Effector memory CD4-positive, alpha-beta T cell (primary cell): ENCODE results near the gene BTBD10.
"Not testable (repeated sequence)": the region's sequence is repeated elsewhere in the genome, so short reads cannot be mapped to it uniquely, and the experiment has no call there.

Experiments
- DNase-seq, 3 donors: peaks; one replicate each; pipeline ENCODE4 v3.0.0-alpha.2; 2020
- H3K27ac ChIP-seq: 2 replicates; pipeline ENCODE4 v1.7.0; 2013; ENCODE audit warnings: mild to moderate bottlenecking, low read length, moderate library complexity; ENCODE audit not compliant: insufficient read depth, poor library complexity, severe bottlenecking
- H3K27me3 ChIP-seq: replicated peaks from 2 replicates; pipeline ENCODE4 v1.7.0; 2013; ENCODE audit warnings: mild to moderate bottlenecking, low read length; ENCODE audit not compliant: insufficient read depth, control insufficient read depth, poor library complexity, severe bottlenecking
- H3K36me3 ChIP-seq: 2 replicates; pipeline ENCODE4 v1.7.0; 2013; ENCODE audit warnings: mild to moderate bottlenecking, low read length, moderate library complexity; ENCODE audit not compliant: control insufficient read depth, insufficient read depth
- H3K4me1 ChIP-seq: 2 replicates; pipeline ENCODE4 v1.7.0; 2013; ENCODE audit warnings: low read length, mild to moderate bottlenecking; ENCODE audit not compliant: control insufficient read depth, insufficient read depth, poor library complexity, severe bottlenecking
- H3K4me3 ChIP-seq: 2 replicates; pipeline ENCODE4 v1.7.0; 2013; ENCODE audit warnings: low read length, low read depth, mild to moderate bottlenecking; ENCODE audit not compliant: insufficient read depth, poor library complexity, severe bottlenecking
- H3K9me3 ChIP-seq: 2 replicates; pipeline ENCODE4 v1.7.0; 2013; ENCODE audit warnings: mild to moderate bottlenecking, low read length, moderate library complexity; ENCODE audit not compliant: control insufficient read depth

Gene BTBD10

DNA sequence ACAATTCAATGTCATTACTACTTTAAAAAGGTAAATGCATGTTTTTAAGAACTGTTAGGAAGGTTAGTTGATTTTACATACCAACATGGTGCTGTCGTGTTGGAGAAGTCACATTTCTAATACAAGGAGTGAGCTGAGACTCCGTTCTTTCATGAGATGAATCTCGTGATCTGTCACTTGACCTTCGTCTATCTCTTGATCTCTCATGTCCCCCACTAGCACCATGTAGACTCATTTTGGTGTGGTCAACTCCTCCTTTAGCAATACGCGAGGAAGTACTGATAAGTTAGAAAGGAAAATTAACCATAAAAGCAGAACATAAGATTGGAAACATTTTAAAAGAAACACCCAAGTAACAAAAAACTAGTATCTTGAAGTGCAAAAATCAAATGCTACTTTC, 41.5 kb downstream of the BTBD10 start:
- no peak for DNase-seq
- H3K36me3 ChIP-seq, result peaks cover 4% of the 10 kb centered on the region
- H3K4me3 ChIP-seq, result no peak overlapping the region
- no peak overlapping the region for H3K27ac ChIP-seq
- no peaks in the 10 kb centered on the region for H3K9me3 ChIP-seq
- no peaks in the 10 kb centered on the region for H3K4me1 ChIP-seq
- no peaks in the 10 kb centered on the region for H3K27me3 ChIP-seq

DNA sequence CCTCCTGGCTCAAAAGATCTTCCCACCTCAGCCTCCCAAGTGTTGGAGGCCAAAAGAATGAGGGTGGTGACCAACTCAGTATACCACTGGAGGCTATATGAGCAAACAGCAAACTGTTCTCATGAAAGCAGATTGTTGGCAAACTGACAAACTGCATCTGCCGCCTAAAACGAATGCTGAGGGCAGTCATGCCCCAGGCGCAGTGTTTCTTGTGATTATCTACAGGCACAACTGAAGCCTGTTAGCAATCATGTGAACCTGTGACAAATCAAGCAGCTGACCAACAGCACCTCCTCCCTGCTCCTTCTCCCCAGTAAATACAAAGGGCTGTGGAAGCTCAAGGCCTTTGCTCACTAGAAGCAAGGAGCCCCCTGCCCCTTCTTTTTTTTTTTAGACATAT, 47.8 kb downstream of the BTBD10 start:
- Histone ChIP-seq H3K4me3 (no peak overlapping the region), H3K9me3 (no peaks in the 10 kb centered on the region), H3K27me3 (no peaks in the 10 kb centered on the region), H3K36me3 (peaks cover 36% of the 10 kb centered on the region), H3K27ac (no peak overlapping the region), H3K4me1 (no peaks in the 10 kb centered on the region)
- DNase-seq, result no peak

DNA sequence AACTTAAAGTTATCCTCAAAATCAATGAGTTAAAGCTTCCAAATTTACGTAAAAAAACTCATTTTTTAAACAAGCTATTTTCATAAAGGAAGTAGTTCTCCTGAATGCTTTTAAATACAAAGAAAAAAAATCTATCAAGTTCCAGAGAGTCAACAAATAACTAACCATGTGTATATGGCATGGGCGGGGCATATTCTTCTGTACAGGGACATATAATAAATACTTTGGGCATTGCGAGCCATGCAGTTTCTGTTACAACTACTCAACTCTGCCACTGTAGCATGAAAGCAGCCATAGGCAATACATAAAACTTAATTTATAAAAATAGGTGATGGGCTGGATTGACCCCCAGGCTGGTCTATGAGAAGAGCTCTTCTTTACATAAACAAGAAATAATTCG, 57.8 kb downstream of the BTBD10 start:
- Histone ChIP-seq H3K27me3 (no peaks in the 10 kb centered on the region), H3K27ac (no peak overlapping the region), H3K4me1 (no peaks in the 10 kb centered on the region), H3K36me3 (peaks cover 33% of the 10 kb centered on the region), H3K9me3 (no peaks in the 10 kb centered on the region), H3K4me3 (no peak overlapping the region)
- DNase-seq, result no peak

DNA sequence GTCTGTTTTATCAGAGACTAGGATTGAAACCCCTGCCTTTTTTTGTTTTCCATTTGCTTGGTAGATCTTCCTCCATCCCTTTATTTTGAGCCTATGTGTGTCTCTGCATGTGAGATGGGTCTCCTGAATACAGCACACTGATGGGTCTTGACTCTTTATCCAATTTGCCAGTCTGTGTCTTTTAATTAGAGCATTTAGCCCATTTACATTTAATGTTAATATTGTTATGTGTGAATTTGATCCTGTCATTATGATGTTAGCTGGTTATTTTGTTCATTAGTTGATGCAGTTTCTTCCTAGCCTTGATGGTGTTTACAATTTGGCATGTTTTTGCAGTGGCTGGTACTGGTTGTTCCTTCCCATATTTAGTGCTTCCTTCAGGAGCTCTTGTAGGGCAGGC, 64.7 kb downstream of the BTBD10 start:
- not testable (repeated sequence) for H3K4me1 ChIP-seq, H3K4me3 ChIP-seq, H3K27ac ChIP-seq, H3K9me3 ChIP-seq, DNase-seq, H3K27me3 ChIP-seq
- H3K36me3 ChIP-seq, result peaks cover 11% of the 10 kb centered on the region

DNA sequence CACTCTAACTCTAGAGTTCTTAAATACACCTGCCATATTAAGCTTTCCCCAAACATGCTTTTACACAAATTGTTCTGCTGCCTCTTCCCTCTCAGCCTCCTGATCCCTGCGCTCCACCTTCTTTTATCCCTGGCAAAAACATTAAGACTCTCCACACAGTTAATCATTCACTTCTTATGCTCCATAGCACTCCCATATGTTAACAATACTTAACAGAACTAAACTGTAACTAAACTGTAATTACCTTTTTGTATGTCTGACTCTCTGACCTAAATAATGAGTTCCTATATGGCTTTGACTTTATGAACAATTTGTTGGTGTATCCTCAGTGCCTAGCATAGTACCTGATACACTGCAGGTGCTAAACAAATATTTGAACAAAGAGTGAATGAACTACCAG, 71.8 kb downstream of the BTBD10 start:
- Histone ChIP-seq H3K4me1 (no peaks in the 10 kb centered on the region), H3K27me3 (no peaks in the 10 kb centered on the region), H3K9me3 (no peaks in the 10 kb centered on the region), H3K36me3 (peaks cover 21% of the 10 kb centered on the region), H3K27ac (no peak overlapping the region), H3K4me3 (no peak overlapping the region)
- no peak for DNase-seq

DNA sequence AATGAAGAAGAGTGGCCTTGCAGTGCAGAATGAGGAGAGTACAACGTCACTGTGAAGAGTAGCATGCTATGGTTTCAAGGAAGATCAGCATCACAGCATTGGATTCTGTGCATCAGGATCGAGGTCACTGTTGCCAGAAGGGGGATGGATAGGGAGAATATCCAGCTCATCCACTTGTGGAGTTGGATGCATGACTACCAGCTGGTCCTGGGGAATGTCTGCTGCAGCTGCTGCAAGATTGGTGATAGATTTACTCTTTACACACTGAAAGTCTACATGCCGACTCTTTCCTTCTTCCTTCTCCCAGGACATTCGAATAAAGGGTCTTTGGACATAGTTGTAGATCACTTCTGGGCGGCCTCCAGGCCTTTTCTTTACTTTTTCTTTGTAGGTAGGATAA, 74.3 kb downstream of the BTBD10 start:
- Histone ChIP-seq H3K9me3 (no peaks in the 10 kb centered on the region), H3K4me1 (no peaks in the 10 kb centered on the region), H3K27me3 (no peaks in the 10 kb centered on the region), H3K36me3 (peaks cover 30% of the 10 kb centered on the region), H3K4me3 (no peak overlapping the region), H3K27ac (no peak overlapping the region)
- no peak for DNase-seq

DNA sequence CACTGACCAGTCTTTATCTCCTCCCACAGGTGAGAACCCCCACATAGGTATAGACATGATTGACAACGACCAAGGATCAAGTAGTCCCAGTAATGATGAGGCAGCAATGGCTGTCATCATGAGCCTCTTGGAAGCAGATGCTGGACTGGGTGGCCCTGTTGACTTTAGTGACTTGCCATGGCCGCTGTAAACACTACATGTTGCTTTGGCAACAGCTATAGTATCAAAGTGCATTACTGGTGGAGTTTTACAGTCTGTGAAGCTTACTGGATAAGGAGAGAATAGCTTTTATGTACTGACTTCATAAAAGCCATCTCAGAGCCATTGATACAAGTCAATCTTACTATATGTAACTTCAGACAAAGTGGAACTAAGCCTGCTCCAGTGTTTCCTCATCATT, 76.5 kb downstream of the BTBD10 start:
- Histone ChIP-seq H3K27ac (no peak overlapping the region), H3K27me3 (no peaks in the 10 kb centered on the region), H3K4me3 (no peak overlapping the region), H3K36me3 (peaks cover 47% of the 10 kb centered on the region), H3K9me3 (no peaks in the 10 kb centered on the region), H3K4me1 (no peaks in the 10 kb centered on the region)
- DNase-seq, result no peak

DNA sequence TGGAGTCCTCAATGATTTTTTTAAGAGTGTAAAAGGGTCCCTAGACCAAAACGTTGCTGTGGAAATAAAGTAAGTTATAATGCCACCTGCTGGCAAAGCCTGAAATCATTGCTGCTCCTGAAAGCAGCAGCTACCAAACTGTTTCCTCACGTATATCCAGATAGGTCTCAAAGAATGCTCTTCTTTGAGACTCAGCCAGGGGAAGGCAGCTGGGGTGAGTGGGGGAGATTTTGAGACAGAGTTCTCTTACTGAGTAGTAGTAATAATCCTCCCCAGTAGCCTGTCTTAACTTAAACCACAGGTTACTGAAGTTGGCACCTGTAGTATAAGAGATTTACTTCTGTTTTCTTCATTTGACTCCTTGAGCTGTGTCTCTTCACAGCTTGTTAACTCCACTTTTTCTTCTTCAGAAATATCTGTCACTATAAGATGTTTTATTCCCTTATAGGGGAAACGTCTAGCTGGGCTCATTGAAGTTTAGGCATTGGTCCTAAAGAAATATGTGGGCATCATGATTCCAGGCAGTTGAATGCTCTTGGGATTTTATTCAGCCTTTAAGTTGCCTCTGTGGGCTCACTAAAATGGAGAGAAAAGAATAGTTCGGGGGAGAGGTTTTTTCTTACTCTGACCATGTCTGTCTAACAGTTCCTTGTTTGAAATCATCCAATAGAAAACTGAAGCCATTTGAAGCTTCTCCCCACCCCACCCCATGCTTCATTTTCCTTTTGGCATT, 77.9 kb downstream of the BTBD10 start:
- no peak overlapping the region for H3K27ac ChIP-seq
- H3K9me3 ChIP-seq, result no peaks in the 10 kb centered on the region
- peaks cover 60% of the 10 kb centered on the region for H3K36me3 ChIP-seq
- no peaks in the 10 kb centered on the region for H3K27me3 ChIP-seq
- H3K4me1 ChIP-seq, result no peaks in the 10 kb centered on the region
- H3K4me3 ChIP-seq, result no peak overlapping the region
- DNase-seq, result no peak

DNA sequence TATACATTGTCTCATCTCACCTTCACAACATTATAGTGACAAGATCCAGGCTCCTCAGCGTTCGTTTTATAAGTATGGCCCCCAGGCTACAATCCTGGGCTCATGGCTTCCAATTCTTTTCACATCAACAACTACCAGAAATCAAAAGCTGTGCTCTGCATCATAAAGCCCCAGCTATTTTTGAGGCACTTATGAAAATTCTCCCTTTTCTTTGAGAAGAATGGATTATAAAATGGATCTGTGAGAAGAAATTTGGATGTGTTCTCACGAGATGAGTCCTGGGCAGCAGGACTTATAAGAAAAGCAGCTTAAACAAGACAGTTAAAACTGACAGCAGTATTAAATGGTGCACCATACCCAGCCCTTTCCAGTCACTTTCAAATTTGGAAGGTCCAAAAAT, 80.3 kb downstream of the BTBD10 start:
- H3K4me3 ChIP-seq, result no peak overlapping the region
- no peaks in the 10 kb centered on the region for H3K4me1 ChIP-seq
- H3K9me3 ChIP-seq, result no peaks in the 10 kb centered on the region
- no peak overlapping the region for H3K27ac ChIP-seq
- H3K27me3 ChIP-seq, result no peaks in the 10 kb centered on the region
- peaks cover 73% of the 10 kb centered on the region for H3K36me3 ChIP-seq
- DNase-seq, result no peak

DNA sequence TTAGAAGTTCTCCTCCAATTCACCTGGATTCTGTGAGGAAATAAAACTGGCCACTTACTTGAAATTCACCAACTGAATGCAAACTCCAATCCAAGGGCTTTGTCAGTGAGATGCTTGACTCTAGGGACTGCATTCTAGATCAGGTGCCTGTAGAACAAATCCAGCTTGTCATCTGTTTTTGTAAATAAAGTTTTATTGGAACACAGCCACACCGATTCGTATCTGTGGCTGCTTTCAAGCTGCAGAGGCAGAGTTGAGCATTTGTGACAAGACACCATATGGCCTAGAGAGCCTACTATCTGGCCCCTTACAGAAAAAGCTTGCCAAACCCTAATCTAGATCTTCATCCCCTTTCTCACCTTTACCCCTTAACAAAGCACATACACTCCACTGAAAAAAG, 82.3 kb downstream of the BTBD10 start:
- no peak overlapping the region for H3K4me3 ChIP-seq
- peaks cover 77% of the 10 kb centered on the region for H3K36me3 ChIP-seq
- no peaks in the 10 kb centered on the region for H3K4me1 ChIP-seq
- DNase-seq, result no peak
- no peaks in the 10 kb centered on the region for H3K9me3 ChIP-seq
- H3K27ac ChIP-seq, result no peak overlapping the region
- no peaks in the 10 kb centered on the region for H3K27me3 ChIP-seq
